Erythroblast (primary cell): ENCODE measurements around the gene DRC7.
"Not testable (repeated sequence)": the region's sequence is repeated elsewhere in the genome, so short reads cannot be mapped to it uniquely, and the experiment has no call there.

Experiments used
- DNase-seq, 2 experiments: peaks; one replicate each; lab custom pipeline; 2025; lab: John Stamatoyannopoulos, UW
- GATA1 ChIP-seq: IDR thresholded peaks from 2 replicates; pipeline ENCODE4 v1.6.1; 2011; ENCODE audit warnings: low read depth, mild to moderate bottlenecking, control low read depth, low read length, moderate library complexity
- POLR2A ChIP-seq: IDR thresholded peaks from 2 replicates; pipeline ENCODE4 v1.6.1; 2011; ENCODE audit warnings: mild to moderate bottlenecking, low read length

The DRC7 gene

DNA sequence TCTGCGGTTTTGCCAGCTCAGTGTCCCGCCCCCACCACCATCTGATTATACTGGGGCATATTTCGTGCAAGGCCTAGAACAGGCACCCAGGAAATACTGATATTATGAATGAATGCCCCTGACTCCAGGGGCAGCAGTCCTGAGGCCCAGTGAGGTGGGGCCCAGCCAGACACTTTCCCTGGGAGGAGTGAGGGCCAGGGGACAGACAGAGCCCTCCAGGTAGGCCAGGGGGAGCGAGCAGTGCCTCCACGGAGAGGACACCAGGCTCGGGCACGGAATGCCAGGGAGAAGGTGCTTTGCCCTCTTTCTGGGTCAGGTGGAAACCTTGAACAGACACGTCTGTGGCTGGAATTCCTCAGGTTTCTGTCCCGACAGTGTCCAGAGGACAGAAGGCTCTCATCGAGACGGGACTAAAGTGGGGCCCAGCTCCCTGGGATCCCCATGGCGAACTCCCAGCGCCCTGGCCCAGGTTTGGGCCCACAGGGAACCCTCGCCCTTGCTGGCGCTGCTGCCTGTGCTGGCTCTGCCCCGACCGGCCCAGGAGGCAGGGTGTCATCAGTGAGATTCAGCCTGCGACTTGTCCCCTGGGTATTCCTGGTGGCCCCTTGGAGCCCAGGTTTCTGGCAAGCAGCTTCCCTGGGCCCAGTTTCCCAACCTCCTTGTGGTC, 45.3 kb downstream of the DRC7 start:
- no peak for TF ChIP-seq POLR2A
- no peak for TF ChIP-seq GATA1
- no peak for DNase-seq

DNA sequence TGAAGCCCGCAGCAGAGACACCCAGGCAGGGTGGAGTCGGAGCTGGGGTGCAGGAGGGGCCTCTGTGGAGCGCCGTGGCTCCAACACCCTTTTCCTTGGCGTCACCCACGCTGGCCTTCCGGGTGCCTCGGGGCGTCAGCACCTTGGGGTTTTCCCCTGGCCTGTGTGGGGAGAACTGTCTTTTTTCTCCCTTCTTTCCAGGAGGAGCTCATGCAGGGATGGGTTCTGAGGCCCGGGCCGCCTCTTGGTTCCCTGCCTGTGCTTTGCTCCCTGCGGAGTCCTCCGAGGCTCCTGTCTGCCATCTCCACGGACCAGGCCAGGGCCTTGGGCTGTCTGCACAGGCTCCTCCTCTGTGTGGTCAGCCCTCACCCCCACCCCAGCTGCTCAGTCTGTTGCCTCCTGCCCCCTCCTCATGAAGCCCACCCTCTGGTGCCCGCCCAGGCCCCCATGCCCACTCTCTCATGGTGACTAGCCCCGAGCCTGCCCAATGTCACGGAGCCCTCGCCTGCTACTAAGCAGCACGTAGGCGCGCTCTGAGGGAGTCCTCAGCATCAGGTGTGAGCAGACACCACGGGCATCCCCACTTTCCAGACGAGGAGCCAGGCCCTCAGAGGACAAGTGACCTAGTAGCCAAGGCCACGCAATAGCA, 45.9 kb downstream of the DRC7 start:
- DNase-seq: no peak
- TF ChIP-seq GATA1 (no peak), POLR2A (no peak)

- no peak for DNase-seq
- TF ChIP-seq GATA1: no peak
- no peak for TF ChIP-seq POLR2A
Observed at GRCh38 chr16:57741660-57742191, 47.1 kb downstream of the DRC7 start.

GRCh38 chr16:57742543-57742942, 47.9 kb downstream of the DRC7 start:
- DNase-seq: no peak
- TF ChIP-seq GATA1 (no peak), POLR2A (no peak)

DNA sequence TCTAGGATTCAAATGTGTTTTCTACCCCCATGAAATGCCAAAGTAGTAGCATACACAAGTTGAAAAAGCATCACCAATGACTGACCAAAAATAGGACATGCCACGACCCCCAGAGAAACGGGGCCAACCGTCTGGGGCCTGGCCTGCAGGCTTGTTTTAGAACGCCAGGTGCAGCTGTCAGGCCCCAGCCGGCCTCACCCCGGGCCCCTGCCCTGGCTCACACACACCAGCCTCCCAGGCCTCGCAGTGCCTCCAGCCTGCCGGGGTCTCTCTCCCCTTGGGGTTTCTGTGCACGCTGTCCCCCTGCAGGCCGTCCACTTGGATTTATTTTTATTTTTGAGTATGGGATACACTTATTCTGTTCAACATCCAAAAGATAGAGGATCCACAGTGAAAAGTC, 48.9 kb downstream of the DRC7 start:
- no peak for TF ChIP-seq GATA1
- TF ChIP-seq POLR2A: no peak
- no peak for DNase-seq

- TF ChIP-seq POLR2A: no peak
- no peak for TF ChIP-seq GATA1
- DNase-seq: peak; percentile 10 to 27
Observed at GRCh38 chr16:57743886-57744641, 49.5 kb downstream of the DRC7 start.

- TF ChIP-seq POLR2A (no peak), GATA1 (no peak)
- DNase-seq: no peak
Observed at GRCh38 chr16:57744642-57744903, 50.0 kb downstream of the DRC7 start.

DNA sequence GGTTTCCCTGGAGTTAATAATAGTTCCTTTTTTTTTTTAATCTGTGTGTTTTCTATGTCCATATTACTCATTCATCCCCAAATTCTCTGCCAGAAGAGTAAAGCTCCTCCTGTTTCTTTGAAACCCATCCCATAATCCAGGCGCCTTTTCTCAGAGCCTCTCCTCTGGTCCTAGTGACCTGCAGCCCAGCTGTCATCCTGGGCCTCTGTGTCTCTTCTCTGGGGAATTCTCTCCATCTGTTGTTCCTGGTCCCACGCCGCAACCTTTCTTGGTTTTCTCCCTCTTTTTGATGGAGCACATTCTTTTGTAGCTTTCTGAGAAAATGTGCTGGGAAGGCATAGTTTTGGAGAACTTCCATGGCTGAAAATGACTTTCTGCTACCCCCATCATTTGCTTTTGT, 51.2 kb downstream of the DRC7 start:
- no peak for DNase-seq
- TF ChIP-seq GATA1 (no peak), POLR2A (no peak)

DNA sequence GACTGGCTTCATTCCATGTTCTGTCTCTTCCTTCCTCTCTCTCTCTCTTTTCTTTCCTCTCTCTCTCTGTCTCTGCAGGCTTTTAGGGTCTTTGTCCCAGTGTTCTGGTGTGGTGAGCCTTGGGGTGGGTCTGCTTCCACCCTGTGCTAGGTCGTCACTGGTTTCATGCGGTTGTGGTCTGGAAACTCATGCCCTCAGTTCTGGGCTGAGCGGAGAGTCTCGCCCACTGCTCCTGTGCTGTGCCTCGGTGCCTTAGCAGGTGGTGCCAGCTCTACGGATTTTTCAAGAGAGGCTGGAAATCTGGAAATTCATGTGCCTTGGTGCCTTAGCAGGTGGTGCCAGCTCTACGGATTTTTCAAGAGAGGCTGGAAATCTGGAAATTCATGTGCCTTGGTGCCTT, 51.7 kb downstream of the DRC7 start:
- not testable (repeated sequence) for DNase-seq

DNA sequence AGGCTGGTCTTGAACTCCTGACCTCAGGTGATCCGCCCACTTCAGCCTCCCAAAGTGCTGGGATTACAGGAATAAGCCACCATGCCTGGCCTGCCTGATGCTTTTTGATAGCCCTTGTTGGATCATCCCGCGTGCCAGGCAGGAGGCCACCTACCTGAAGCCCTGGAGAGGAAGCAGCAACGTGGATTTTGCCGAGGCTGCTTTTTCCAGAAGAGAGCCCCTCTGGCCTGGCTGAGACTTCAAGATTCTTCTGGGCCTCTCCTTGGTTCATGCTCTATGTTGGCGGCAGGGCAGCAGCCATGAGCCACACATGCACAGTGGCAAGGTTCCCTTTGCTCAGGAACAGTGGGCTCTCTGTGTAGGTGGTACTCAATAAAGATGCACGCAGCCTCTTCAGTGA, 52.5 kb downstream of the DRC7 start:
- TF ChIP-seq GATA1 (no peak), POLR2A (no peak)
- DNase-seq: no peak

DNA sequence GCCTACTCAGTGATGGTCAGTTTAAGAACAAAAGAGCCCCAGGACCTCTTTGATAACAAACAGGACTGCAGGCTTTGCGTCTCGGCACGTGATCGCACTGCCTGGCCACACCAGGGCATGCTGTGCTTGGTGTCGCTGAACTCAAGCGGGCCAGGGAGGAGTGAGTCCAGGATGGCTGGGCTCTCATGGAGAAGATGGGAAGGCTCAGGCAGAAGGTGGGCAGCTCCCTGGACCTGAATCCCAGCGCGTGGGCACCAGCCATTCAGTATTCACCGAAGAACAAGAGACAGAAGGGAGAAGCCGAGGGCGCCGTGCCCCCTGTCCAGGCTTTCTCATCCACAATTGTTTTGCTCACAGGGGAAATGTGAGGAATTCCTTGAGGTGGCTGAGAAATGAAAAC, 52.9 kb downstream of the DRC7 start:
- DNase-seq: no peak
- TF ChIP-seq GATA1 (no peak), POLR2A (no peak)

- DNase-seq: no peak
- TF ChIP-seq GATA1 (no peak), POLR2A (no peak)
Observed at GRCh38 chr16:57747996-57748395, 53.4 kb downstream of the DRC7 start.

DNA sequence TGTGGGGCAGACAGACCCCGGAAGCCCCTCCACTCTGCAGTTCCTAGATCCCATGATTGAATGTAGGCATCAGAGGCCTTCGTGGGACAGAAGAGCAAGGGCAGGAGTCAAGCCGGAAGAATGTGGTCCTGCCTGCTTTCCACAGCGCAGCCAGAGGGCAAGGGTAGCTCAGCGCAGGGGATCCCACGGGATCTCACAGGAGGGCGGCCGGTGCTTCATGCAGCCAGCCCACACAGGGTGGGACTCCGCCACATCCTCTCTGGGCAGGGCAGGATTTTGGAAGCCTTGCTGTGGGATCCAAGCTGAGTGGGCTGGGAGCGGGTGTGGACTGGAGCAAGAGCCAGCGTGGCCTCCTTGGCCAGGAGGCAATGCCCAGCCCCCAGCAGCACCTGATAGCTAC, 54.0 kb downstream of the DRC7 start:
- TF ChIP-seq POLR2A (no peak), GATA1 (no peak)

GRCh38 chr16:57749101-57749692, 54.6 kb downstream of the DRC7 start:
- no peak for DNase-seq
- no peak for TF ChIP-seq GATA1
- TF ChIP-seq POLR2A: no peak

More for the DNA sequence above, 54.0 kb downstream of the DRC7 start:
- DNase-seq: no peak
